ENCODE measurements around the gene BMP15. TPM values are rescaled to one million over a fixed set of nuclear protein-coding genes. Genes with fewer than 3 reads are reported as not detected.

The BMP15 gene
- total RNA-seq, 2 experiments from 2014 or later, result not detected

DNA sequence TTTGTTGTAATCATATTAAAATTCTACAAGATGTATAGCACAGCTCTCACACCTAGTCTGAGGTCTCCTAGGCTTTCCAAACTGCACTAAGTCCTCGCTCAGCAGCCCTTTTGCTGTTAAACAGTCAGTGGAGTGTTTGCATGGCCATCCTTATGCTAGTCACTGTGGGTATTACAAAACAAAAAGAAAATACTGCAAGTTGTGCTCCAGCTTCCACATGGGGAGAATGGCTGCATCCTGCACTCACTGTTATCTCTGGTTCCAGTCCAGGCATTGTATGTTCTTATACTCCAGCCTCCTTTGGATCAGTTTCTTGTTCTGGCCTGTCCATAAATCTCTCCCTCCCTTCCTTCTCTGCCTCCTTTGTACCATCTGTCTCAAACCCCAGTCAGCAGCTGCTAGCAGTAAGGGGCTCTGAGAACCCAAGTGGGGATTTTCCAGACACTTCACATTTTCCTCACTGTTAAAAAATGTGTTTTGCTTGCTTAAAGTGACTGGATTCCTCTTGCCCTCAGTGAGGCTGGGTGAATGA, 38.5 kb upstream of the BMP15 start:
- DNase-seq (no peak), ATAC-seq (ENCODE audit: poor library complexity) (no peak)
- Mint-ChIP-seq H3K27ac (no peak overlapping the region), H3K36me3 (ENCODE audit: low read depth) (no peaks in the 10 kb centered on the region), H3K4me1 (ENCODE audit: low read depth) (no peaks in the 10 kb centered on the region), H3K27me3 (peaks cover 3% of the 10 kb centered on the region), H3K9me3 (no peaks in the 10 kb centered on the region), H3K4me3 (no peak overlapping the region)
- CTCF ChIA-PET, result no interaction called here
- POLR2A ChIA-PET, result no interaction called here
- Histone ChIP-seq H3K4me1 (ENCODE audit: insufficient read depth, low read length) (no peaks in the 10 kb centered on the region), H3K36me3 (ENCODE audit: insufficient read depth, low read length) (no peaks in the 10 kb centered on the region), H3K9me3 (ENCODE audit: control insufficient read depth in 1 of 2, insufficient read depth in 1 of 2, low read length in 2 of 2) (no peaks in the 10 kb centered on the region), H3K27me3 (ENCODE audit: control insufficient read depth in 1 of 2, insufficient read depth in 2 of 2, low read length in 2 of 2) (peaks cover 0 to 3% of the 10 kb centered on the region in 2 experiments), H3K4me3 (ENCODE audit: low read length) (no peak overlapping the region), H3K27ac (ENCODE audit: low read depth in 1 of 2, low read length in 2 of 2) (no peak overlapping the region)
- TF ChIP-seq, protein P1, sequence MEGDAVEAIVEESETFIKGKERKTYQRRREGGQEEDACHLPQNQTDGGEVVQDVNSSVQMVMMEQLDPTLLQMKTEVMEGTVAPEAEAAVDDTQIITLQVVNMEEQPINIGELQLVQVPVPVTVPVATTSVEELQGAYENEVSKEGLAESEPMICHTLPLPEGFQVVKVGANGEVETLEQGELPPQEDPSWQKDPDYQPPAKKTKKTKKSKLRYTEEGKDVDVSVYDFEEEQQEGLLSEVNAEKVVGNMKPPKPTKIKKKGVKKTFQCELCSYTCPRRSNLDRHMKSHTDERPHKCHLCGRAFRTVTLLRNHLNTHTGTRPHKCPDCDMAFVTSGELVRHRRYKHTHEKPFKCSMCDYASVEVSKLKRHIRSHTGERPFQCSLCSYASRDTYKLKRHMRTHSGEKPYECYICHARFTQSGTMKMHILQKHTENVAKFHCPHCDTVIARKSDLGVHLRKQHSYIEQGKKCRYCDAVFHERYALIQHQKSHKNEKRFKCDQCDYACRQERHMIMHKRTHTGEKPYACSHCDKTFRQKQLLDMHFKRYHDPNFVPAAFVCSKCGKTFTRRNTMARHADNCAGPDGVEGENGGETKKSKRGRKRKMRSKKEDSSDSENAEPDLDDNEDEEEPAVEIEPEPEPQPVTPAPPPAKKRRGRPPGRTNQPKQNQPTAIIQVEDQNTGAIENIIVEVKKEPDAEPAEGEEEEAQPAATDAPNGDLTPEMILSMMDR (IDR thresholded peaks at IDR 0.05), result no peak
- intact Hi-C loops (cut with DNase I, micrococcal nuclease), result no loop called here

DNA sequence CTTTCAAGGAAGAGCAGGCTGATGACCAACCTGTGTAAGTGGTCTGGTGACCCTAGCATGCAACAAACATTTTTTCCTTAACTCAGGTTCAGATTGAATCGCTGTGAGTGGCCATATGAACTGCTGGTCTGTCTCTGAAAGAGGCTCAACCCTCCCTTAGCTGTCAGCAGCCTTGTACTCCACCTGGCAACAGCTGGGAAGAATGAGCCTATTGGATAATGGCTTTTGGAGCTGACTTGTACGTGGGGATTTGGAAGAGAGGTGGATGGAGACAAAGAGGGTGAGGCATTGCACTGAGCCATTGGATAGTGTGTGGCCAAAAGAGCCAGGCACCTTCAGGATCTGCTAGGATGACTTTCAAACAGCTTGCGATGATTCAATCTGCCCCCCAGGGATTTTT, 35.7 kb upstream of the BMP15 start:
- TF ChIP-seq, protein P1 (IDR thresholded peaks at IDR 0.05), result no peak
- intact Hi-C loops (cut with DNase I, micrococcal nuclease), result no loop called here
- H3K4me3 Mint-ChIP-seq, result no peak overlapping the region
- Histone ChIP-seq H3K27me3 (ENCODE audit: control insufficient read depth in 1 of 2, insufficient read depth in 2 of 2, low read length in 2 of 2) (peaks cover 0 to 3% of the 10 kb centered on the region in 2 experiments), H3K4me3 (ENCODE audit: low read length) (no peak overlapping the region), H3K4me1 (ENCODE audit: insufficient read depth, low read length) (no peaks in the 10 kb centered on the region), H3K36me3 (ENCODE audit: insufficient read depth, low read length) (no peaks in the 10 kb centered on the region), H3K9me3 (ENCODE audit: control insufficient read depth in 1 of 2, insufficient read depth in 1 of 2, low read length in 2 of 2) (no peaks in the 10 kb centered on the region), H3K27ac (ENCODE audit: low read depth in 1 of 2, low read length in 2 of 2) (no peak overlapping the region)
- no peaks in the 10 kb centered on the region for H3K36me3 Mint-ChIP-seq (ENCODE audit: low read depth)
- peaks cover 3% of the 10 kb centered on the region for H3K27me3 Mint-ChIP-seq
- no peak for DNase-seq
- ATAC-seq (ENCODE audit: poor library complexity), result no peak
- ChIA-PET POLR2A (no interaction called here), CTCF (no interaction called here)
- no peak overlapping the region for H3K27ac Mint-ChIP-seq
- no peaks in the 10 kb centered on the region for H3K9me3 Mint-ChIP-seq
- no peaks in the 10 kb centered on the region for H3K4me1 Mint-ChIP-seq (ENCODE audit: low read depth)

DNA sequence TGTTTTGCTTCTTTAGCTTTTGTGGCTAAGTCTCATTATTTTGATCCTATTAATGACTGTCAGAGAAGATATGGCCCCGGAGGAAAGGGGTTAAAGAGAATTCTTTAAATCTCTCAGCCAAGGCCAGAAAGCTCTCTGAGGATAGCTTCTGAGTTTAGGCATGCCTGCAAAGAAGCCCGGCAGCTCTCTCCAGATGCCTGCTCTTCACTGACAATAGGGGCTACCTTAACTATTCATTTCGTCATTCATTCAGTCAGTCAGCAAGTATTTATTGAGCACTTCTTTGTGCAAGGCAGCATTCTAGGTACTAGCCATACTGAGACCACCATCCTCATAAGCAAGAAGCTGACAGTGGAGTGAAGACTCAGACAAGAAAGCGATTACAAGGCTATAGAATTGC, 34.0 kb upstream of the BMP15 start:
- Histone ChIP-seq H3K9me3 (ENCODE audit: control insufficient read depth in 1 of 2, insufficient read depth in 1 of 2, low read length in 2 of 2) (no peaks in the 10 kb centered on the region), H3K27ac (ENCODE audit: low read depth in 1 of 2, low read length in 2 of 2) (no peak overlapping the region), H3K27me3 (ENCODE audit: control insufficient read depth in 1 of 2, insufficient read depth in 2 of 2, low read length in 2 of 2) (peaks cover 0 to 3% of the 10 kb centered on the region in 2 experiments), H3K36me3 (ENCODE audit: insufficient read depth, low read length) (no peaks in the 10 kb centered on the region), H3K4me3 (ENCODE audit: low read length) (no peak overlapping the region), H3K4me1 (ENCODE audit: insufficient read depth, low read length) (no peaks in the 10 kb centered on the region)
- H3K9me3 Mint-ChIP-seq, result no peaks in the 10 kb centered on the region
- no peak overlapping the region for H3K4me3 Mint-ChIP-seq
- no peaks in the 10 kb centered on the region for H3K36me3 Mint-ChIP-seq (ENCODE audit: low read depth)
- H3K27me3 Mint-ChIP-seq, result peaks cover 3% of the 10 kb centered on the region
- CTCF ChIA-PET, result no interaction called here
- DNase-seq, result no peak
- H3K4me1 Mint-ChIP-seq (ENCODE audit: low read depth), result no peaks in the 10 kb centered on the region
- ATAC-seq (ENCODE audit: poor library complexity), result no peak
- intact Hi-C loops (cut with DNase I, micrococcal nuclease), result no loop called here
- H3K27ac Mint-ChIP-seq, result no peak overlapping the region
- TF ChIP-seq, protein P1 (IDR thresholded peaks at IDR 0.05), result no peak
- POLR2A ChIA-PET, result no interaction called here

All from CD4-positive, alpha-beta T cell (primary cell).